Fibroblast of villous mesenchyme (primary cell): Measurements from ENCODE around the gene ACOXL. TPM values are rescaled to one million over a fixed set of nuclear protein-coding genes. Genes with fewer than 3 reads are reported as not detected.

ENCODE experiments used
- DNase-seq: peaks from one replicate; pipeline ENCODE4 v3.0.0-alpha.2; 2010; ENCODE audit warnings: low read depth
- H3K4me3 ChIP-seq: 2 replicates; pipeline ENCODE4 v1.5.1; 2011; ENCODE audit warnings: low read depth, mild to moderate bottlenecking, low read length
- total RNA-seq: library from RNA; depleted of rRNA; stranded (reverse); fragments of >200 nt; gene quantifications from 2 replicates; pipeline ENCODE4 v1.2.3, GENCODE V29; 2012
- TF ChIP-seq, protein P1 (sequence below): IDR thresholded peaks from 2 replicates; pipeline ENCODE4 v1.5.1; 2012; ENCODE audit warnings: low read depth, mild to moderate bottlenecking, low read length; ENCODE audit not compliant: insufficient read depth

ACOXL gene
- total RNA-seq, 1 donor, result not detected

DNA sequence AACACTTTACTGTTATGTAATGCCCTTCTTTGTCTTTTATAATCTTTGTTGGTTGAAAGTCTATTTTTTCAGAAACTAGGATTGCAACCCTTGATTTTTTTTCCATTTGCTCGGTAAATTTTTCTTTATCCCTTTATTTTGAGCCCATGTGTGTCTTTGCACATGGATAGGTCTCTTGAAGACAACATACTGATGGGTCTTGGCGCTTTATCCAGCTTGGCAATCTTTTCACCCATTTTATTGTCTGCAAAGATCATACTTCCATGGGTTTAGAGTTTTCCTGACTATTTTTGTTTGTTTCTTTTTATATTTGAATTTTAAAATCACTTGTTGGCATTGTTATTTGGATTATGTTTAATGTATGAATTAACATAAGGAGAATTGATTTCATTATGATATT is 27.0 kb downstream of the ACOXL start:
- TF ChIP-seq, protein P1, sequence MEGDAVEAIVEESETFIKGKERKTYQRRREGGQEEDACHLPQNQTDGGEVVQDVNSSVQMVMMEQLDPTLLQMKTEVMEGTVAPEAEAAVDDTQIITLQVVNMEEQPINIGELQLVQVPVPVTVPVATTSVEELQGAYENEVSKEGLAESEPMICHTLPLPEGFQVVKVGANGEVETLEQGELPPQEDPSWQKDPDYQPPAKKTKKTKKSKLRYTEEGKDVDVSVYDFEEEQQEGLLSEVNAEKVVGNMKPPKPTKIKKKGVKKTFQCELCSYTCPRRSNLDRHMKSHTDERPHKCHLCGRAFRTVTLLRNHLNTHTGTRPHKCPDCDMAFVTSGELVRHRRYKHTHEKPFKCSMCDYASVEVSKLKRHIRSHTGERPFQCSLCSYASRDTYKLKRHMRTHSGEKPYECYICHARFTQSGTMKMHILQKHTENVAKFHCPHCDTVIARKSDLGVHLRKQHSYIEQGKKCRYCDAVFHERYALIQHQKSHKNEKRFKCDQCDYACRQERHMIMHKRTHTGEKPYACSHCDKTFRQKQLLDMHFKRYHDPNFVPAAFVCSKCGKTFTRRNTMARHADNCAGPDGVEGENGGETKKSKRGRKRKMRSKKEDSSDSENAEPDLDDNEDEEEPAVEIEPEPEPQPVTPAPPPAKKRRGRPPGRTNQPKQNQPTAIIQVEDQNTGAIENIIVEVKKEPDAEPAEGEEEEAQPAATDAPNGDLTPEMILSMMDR, result no peak
- DNase-seq, result no peak
- no peak overlapping the region for H3K4me3 ChIP-seq

GRCh38 chr2:110764931-110765330 is 32.6 kb downstream of the ACOXL start:
- TF ChIP-seq, protein P1, result no peak
- no peak for DNase-seq
- H3K4me3 ChIP-seq, result no peak overlapping the region

GRCh38 chr2:110766291-110766690 is 33.9 kb downstream of the ACOXL start:
- H3K4me3 ChIP-seq, result no peak overlapping the region
- no peak for DNase-seq
- TF ChIP-seq, protein P1, result no peak

DNA sequence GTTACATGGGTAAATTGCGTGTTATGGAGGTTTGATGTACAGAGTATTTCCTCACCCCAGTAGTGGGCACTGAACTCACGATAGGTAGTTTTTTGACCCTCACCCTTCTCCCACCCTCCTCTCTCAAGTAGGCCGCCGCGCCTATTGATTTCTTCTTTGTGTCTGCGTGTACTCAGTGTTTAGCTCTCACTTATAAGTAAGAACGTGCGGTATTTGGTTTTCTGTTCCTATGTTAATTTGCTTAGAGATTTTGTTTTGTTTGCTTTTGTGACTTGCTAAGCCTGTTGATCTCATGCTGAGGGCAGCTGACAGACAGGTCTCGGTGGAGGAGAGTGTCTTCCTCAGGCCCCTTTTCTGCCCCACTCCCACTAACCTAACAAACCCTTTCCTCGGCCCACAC is 36.2 kb downstream of the ACOXL start:
- TF ChIP-seq, protein P1, result no peak
- H3K4me3 ChIP-seq, result no peak overlapping the region
- no peak for DNase-seq

GRCh38 chr2:110770404-110770958 is 38.1 kb downstream of the ACOXL start:
- TF ChIP-seq, protein P1, result no peak
- DNase-seq, result no peak
- no peak overlapping the region for H3K4me3 ChIP-seq

GRCh38 chr2:110770959-110771431 is 38.6 kb downstream of the ACOXL start:
- DNase-seq, result peak; percentile 59
- no peak overlapping the region for H3K4me3 ChIP-seq
- TF ChIP-seq, protein P1, result no peak
